ENCODE measurements around the gene ACIN1. TPM values are rescaled to one million over a fixed set of nuclear protein-coding genes. Genes with fewer than 3 reads are reported as not detected.

ACIN1 gene
- total RNA-seq, 1 experiment from 2014 or later: 333 TPM

- no CpG with 5 or more reads among the region's 9 CpGs for WGBS (ENCODE audit: extremely low coverage, insufficient read length, low lambda C conversion rate)
- H3K27me3 Mint-ChIP-seq (ENCODE audit: low read depth): peaks cover 13% of the 10 kb centered on the region
- H4K20me1 ChIP-seq (ENCODE audit: control insufficient read depth, insufficient read depth, insufficient read length): no peaks in the 10 kb centered on the region
- no peak overlapping the region for H4K5ac ChIP-seq (ENCODE audit: insufficient read length, low read depth, low read length)
- H3K18ac ChIP-seq (ENCODE audit: insufficient read length, low read depth, low read length): no peak overlapping the region
- H3K79me1 ChIP-seq (ENCODE audit: insufficient read depth, low read depth, low read length, poor library complexity, severe bottlenecking): no peaks in the 10 kb centered on the region
- no peak overlapping the region for H3K4ac ChIP-seq (ENCODE audit: low read depth, low read length)
- TF ChIP-seq CTCF (conservative IDR thresholded peaks at IDR 0.05): peak; percentile 100
- H3K56ac ChIP-seq (ENCODE audit: insufficient read length, low read depth, low read length): no peak overlapping the region
- H3K36me3 Mint-ChIP-seq (ENCODE audit: insufficient read depth in 1 of 3, low read depth in 3 of 3): no peaks in the 10 kb centered on the region; a peak in 1 of 7 replicates
- no peak overlapping the region for H3K27ac ChIP-seq (ENCODE audit: insufficient read length, low read depth, low read length)
- no peak overlapping the region for H3K23ac ChIP-seq (ENCODE audit: insufficient read length, low read depth, low read length)
- H3K23me2 ChIP-seq (ENCODE audit: insufficient read length, low read depth, low read length, poor library complexity, severe bottlenecking): no peaks in the 10 kb centered on the region
- H2BK120ac ChIP-seq (ENCODE audit: low read depth, low read length, poor library complexity, severe bottlenecking): no peak overlapping the region
- no peak overlapping the region for H4K8ac ChIP-seq (replicated peaks; ENCODE audit: insufficient read length, low read depth, low read length)
- no peak overlapping the region for H2BK12ac ChIP-seq (ENCODE audit: insufficient read length, low read depth, low read length)
- no peaks in the 10 kb centered on the region for H3K79me2 ChIP-seq (ENCODE audit: insufficient read depth, low read length)
- H2AK5ac ChIP-seq (ENCODE audit: insufficient read length, low read length): no peak overlapping the region
- peak overlapping the region in 2 of 3 experiments; percentile 9 to 82; a peak in 5 of 7 replicates for H3K27ac Mint-ChIP-seq
- peak; percentile 92 for DNase-seq
- peaks cover 11% of the 10 kb centered on the region for H3K4me1 ChIP-seq (ENCODE audit: insufficient read depth, low read length)
- no peak overlapping the region for H2AFZ ChIP-seq (ENCODE audit: low read length)
- H2BK5ac ChIP-seq (ENCODE audit: insufficient read length, low read length): no peak overlapping the region
- no peak overlapping the region for H3K9ac ChIP-seq (ENCODE audit: extremely low read depth, insufficient read length, low read length)
- no peaks in the 10 kb centered on the region for H3K9me3 Mint-ChIP-seq
- H3K4me3 Mint-ChIP-seq: 0 out of 5 replicates have a peak overlapping the region, but pooled peaks of 1 of the 2 experiments have one; percentile 13
- H2BK15ac ChIP-seq (ENCODE audit: low read depth, low read length): no peak overlapping the region
- no peak overlapping the region for H3K14ac ChIP-seq (ENCODE audit: insufficient read depth, low read length)
- no peak overlapping the region for H3K4me2 ChIP-seq (ENCODE audit: insufficient read depth, insufficient read length, low read length)
- H2BK20ac ChIP-seq (ENCODE audit: low read depth, low read length, poor library complexity, severe bottlenecking): no peak overlapping the region
- H4K91ac ChIP-seq (ENCODE audit: insufficient read length, low read depth, low read length): no peak overlapping the region
- H3T11ph ChIP-seq (ENCODE audit: low read length): no peak overlapping the region
- H3K27me3 ChIP-seq (ENCODE audit: insufficient read depth, low read length): no peaks in the 10 kb centered on the region
- no peaks in the 10 kb centered on the region for H3K9me3 ChIP-seq (ENCODE audit: control insufficient read depth, low read depth, low read length)
- peaks cover 50 to 56% of the 10 kb centered on the region in 2 experiments for H3K4me1 Mint-ChIP-seq
Observed at GRCh38 chr14:23120541-23121251, 25.8 kb upstream of the ACIN1 start.
